CD4-positive, alpha-beta T cell treated with Interleukin-4 for 4 hours (primary cell): ENCODE data around the gene TRAPPC8.
"Not testable (repeated sequence)": the region's sequence is repeated elsewhere in the genome, so short reads cannot be mapped to it uniquely, and the experiment has no call there.

Experiments used
- DNase-seq: peaks from one replicate; pipeline ENCODE4 v3.0.0-alpha.2; 2020

The TRAPPC8 gene

DNA sequence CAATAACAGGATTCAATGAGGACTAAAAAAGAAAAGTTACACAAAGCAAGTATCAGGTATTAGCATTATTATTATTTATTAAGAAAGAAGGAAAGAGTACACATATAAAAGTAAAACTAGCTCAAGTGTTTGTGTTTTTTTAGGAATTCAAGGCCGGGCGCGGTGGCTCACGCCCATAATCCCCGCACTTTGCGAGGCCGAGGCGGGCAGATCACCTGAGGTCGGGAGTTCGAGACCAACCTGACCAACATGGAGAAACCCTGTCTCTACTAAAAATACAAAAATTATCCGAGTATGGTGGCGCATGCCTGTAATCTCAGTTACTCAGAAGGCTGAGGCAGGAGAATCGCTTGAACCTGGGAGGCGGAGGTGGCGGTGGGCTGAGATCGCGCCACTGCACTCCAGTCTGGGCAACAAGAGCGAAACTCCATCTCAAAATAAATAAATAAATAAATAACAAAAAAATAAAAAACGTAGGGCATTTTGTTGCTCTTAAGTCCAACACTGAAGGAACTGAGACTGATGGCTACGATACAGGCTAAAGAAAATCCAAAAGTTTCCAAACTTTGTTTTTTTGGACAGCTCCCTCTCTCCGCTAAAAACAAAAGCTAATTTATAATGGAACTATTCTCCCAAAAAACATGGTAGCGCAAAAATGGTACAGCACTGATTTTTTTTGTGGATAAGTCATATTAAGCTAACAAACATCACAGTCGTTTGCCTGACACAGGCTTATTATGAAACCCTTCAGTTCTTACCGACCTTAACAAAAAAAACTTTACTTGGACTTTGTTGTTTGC lies 1.7 kb downstream of the TRAPPC8 start:
- DNase-seq = no peak

DNA sequence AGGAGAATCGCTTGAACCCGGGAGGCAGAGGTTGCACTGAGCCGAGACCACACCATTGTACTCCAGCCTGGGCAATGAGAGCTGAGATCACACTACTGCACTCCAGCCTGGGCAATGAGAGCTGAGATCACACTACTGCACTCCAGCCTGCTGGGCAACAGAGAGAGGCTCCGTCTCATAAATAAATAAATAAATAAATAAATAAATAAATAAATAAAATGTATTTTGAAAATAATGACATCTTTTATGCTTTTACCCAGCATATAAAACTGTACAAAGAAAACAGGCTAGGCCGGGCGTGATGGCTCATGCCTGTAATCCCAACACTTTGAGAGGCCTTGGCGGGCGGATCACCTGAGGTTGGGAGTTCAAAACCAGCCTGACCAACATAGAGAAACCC lies 8.2 kb downstream of the TRAPPC8 start:
- DNase-seq = not testable (repeated sequence)

DNA sequence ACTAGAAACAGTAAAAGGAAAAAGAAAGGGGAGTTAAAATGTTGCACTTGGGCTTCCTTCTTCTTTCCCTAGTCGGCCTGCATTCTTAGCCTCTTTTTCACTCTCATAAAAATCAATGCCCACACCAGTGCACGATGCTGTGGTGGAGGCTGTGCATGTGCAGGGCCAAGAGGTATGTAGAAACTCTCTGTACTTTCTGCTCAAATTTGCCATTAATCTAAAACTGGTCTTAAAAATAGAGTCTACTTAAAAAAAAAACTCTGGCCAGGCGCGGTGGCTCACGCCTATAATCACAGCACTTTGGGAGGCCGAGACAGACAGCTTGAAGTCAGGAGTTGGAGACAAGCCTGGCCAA lies 11.1 kb downstream of the TRAPPC8 start:
- no peak for DNase-seq

DNA sequence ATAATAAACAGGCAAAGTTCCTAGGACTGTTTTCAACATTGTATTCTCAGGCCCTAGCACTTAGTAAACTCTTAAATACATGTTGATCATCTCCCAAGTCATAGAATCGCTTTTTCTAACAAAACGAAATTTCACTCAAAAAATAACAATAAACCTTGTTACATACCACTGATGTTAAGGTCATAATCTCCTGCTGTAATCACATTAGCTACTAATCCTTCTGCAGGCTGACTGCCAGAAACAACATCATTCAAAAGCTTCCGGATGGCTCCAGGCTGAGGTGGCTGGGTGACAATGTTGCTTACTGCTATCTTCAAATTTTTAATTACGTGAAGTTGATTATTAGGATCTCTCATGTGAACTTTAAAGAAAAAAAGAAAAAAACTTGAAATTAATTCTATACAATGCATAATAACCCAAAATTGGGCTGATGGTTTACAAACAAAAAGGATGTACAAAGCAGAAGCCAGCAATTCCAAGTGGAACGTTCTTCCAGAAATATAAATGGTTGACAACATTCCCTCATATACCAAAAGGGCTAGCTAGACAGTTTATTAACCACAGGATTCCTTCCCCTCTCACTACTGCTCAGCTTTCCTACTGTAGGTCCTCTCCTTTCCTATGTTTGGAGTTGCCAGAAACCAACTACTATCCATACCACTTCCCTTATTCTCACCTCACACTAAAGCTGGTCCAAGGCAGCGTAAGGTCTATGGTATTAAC lies 11.6 kb downstream of the TRAPPC8 start:
- no peak for DNase-seq

DNA sequence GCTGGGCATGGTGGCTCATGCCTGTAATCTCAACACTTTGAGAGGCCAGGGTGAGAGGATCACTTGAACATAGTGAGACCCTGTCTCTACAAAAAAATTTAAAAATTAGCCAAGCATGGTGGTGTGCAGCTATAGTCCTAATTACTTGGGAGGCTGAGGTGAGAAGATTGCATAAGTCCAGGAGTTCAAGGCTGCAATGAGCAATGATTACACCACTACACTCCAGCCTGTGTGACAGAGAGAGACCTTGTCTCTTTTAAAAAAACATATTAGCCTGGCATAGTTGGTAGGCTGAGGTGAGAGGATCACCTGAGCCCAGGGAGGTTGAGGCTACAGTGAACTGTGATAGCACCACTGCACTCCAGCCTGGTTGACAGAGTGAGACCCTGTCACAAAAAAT lies 13.7 kb downstream of the TRAPPC8 start:
- DNase-seq = no peak

DNA sequence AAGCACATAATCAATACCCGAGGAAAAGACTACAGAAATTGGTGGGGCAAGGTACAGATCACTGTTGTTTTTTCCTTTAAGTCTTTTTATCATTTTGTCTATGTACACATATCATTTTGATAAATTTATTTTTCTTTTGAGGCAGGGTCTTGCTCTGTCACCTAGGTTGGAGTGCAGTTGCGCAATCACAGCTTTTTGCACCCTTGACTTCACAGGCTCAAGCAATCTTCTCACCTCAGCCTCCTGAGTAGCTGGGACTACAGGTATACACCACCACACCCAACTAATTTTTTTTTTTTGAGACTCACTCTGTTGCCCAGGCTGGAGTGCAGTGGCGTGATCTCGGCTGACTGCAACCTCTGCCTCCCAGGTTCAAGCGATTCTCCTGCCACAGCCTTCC lies 15.9 kb downstream of the TRAPPC8 start:
- DNase-seq = not testable (repeated sequence)

DNA sequence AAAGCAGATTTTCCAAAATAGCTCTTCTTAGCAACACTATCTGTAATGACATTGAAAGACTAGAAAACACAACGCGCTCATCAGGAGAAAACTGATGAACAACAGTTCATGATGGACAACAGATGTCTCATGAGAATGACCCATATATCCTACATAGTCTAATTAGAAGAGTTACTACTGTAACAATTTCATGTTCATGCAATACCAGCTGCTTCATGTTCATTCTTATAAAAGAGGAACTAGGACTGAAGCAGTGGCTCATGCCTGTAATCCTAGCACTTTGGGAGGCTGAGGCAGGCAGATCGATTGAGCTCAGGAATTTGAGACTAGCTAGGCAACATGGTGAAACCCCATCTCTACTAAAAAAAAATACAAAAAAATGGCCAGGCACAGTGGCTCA lies 22.7 kb downstream of the TRAPPC8 start:
- DNase-seq = no peak

DNA sequence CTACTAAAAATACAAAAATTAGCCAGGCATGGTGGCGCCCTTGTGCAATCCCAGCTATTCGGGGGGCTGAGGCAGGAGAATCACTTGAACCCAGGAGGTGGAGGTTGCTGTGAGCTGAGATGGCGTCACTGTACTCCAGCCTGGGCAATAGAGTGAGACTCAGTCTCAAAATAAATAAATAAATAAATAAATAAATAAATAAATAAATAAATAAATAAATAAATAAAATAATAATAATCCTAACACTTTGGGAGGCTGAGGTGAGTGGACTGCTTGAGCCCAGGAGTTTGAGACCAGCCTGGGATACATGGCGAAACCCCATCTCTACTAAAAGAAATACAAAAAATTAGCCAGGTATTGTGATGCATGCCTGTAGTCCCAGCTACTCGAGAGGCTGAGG lies 23.6 kb downstream of the TRAPPC8 start:
- DNase-seq = not testable (repeated sequence)

DNA sequence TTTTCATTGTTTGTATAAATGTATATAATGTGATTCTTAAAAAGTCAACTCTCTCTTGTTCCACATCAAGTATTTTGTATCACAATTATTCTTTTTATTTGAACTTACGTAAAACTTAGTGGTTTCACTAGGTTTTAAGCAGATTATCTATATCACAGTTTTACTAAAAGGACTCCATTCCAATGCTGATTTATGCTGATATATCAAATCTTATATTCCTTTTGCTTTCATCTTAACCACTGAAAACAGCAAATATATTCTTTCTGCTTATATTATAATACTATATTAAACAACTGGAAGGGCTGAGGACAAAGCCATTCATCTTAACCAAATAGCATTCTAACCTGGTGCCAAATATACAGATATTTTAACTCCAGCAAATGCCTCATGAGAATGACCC lies 24.2 kb downstream of the TRAPPC8 start:
- no peak for DNase-seq

DNA sequence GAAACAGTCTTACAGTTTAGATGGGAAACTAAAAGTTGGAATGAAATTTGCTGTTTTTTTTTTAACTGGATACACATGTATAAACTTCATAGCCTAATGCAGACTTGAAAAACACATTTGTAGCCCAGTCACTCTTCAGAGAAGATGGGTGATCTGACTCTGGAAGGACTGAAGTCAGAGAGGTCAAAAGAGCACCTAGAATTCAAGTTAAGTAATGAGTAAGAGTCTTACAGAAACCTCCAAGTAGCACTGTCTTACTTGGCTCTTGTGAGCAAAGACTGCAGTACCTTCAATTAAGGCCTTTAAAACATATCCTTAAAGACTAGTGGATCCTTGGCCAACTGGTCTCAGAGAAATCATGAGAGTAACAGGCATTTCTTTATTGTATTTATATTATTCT lies 41.9 kb downstream of the TRAPPC8 start:
- no peak for DNase-seq

DNA sequence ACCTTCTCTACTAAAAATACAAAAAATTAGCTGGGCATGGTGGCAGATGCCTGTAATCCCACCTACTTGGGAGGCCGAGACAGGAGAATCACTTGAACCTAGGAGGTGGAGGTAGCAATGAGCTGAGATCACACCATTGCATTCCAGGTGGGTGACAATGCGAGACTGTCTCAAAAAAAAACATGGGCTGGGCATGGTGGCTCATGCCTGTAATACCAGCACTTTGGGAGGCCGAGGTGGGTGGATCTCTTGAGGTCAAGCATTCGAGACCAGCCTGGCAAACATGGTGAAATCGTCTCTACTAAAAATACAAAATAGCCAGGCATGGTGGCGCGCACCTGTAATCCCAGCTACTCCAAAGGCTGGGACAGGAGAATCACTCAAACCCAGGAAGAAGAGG lies 43.2 kb downstream of the TRAPPC8 start:
- not testable (repeated sequence) for DNase-seq

DNA sequence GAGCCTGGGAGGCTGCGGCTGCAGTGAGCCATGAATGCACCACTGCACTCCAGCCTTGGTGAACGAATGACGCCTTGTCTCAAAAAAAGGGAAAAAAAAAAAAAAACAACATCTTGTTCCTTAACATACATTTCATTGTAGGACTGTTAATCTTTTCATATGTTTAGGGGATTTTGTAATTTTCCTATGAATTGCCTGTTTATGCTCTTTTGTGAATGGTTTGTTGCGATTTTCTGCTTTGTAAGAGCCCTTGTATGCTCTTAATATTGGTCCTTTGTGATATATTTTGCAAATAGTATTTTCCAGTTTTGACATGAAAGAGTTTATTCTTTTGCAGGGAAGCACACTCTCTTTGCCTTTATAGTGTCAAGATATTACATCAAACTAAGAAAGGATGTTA lies 50.0 kb downstream of the TRAPPC8 start:
- DNase-seq = no peak

DNA sequence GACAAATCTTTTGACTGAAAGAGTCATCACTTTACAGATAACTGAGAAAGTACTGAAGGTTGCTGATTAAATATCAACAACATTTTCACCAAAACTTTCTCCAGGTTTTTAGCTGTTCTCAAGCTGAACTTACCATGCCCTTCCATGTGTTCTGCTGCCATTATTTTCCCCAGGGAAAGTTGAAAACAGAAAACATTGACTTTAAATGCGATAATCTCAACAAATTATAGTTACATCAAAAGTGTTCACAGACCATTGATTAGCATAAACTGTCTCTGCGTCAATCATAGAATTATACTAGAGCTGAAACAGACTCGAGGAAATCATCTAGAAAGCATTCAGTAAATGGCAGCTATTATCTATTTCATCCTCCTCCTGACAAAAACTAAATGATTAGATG lies 51.4 kb downstream of the TRAPPC8 start:
- no peak for DNase-seq

DNA sequence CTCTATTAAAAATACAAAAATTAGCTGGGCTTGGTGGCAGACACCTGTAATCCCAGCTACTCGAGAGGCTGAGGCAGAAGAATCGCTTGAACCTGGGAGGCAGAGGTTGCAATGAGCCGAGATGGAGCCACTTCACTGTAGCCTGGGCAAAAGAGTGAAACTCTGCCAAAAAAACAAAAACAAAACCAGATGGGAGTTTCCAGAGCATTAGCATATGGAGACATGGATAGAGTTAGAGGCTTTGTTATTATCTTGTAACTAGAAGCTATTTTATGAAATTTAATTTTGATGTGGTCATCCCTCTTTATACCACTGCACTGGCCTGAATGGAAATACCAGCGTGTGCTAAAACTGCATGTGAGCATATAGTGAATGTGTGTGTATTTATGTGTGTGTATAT lies 58.9 kb downstream of the TRAPPC8 start:
- DNase-seq = no peak

DNA sequence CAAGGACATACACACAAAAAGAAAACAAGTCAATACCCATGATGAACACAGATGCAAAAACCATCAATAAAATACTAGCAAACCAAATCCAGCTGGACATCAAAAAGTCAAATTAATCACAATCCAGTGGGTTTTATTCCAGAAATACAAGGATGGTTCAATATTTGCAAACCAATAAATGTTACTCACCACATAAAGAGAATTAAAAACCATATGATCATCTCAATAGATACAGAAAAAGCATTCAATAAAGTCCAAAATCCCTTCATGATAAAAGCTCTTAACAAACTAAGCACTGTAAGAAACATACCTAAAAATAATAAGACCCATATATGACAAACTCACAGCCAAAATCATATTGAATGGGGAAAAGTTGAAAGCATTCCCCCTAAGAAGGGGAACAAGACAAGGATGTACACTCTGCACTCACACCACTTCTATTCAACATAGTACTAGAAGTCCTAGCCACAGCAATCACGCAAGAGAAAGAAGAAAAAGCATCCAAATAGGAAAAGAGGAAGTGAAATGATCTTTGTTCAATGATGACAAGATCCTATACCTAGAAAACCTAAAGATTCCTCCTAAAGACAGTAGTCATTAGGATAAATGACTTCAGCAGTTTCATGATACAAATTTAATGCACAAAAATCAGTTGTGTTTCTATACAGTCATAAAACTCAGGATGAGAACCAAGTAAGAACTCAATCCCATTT lies 62.6 kb downstream of the TRAPPC8 start:
- no peak for DNase-seq

DNA sequence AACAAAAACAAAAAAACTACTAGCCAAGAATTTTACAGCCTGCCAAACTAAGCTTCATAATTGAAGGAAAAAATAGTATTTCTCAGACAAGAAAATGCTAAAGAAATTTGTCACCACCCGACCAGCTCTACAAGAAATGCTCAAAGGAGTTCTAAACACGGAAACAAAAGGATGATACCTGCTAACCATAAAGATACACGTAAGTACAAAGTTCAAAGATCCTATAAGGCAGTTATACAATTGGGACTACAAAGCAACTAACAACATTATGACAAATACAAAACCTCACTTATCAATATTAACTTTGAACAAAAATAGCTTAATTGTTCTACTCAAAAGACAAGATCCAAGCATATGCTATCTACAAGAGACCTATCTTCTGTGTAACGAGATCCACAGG lies 64.6 kb downstream of the TRAPPC8 start:
- DNase-seq = no peak

DNA sequence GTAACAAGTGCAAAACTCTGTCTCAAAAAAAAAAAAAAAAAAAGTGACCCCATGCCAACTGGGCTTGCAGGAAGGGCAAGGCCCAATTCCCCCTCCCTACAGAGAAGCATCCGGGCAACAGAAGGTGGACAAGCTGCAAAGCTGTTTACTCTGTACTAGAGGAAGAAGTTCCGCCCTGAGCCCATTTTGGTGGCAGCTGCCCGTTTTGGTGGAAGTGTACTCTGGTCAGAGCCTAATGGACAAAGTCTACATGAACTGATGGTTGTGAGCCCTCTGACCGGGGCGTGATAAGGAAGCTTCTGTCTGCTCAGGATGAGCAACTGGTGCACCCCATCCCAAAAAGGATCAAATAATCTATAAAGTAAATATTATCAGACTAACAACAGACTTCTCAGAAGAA lies 65.0 kb downstream of the TRAPPC8 start:
- no peak for DNase-seq

DNA sequence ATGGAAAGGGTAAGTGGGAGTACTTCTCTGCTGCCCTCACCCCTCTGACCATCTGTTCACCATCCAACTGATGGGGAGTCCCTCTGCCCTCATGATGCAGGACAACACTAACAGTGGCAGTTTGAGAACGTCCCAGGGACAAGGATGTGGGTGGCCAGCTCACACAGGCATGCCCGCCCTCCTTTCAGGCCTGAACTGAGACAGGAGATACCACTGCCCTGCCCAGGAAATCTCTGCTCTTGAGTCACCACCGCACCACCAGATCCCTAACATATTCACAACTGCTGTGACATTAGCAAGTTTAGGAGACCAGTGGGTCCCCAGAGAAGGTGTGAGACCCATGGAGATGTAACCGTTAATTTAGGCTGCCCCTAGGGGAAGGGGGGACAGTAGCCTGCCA lies 66.2 kb downstream of the TRAPPC8 start:
- no peak for DNase-seq

DNA sequence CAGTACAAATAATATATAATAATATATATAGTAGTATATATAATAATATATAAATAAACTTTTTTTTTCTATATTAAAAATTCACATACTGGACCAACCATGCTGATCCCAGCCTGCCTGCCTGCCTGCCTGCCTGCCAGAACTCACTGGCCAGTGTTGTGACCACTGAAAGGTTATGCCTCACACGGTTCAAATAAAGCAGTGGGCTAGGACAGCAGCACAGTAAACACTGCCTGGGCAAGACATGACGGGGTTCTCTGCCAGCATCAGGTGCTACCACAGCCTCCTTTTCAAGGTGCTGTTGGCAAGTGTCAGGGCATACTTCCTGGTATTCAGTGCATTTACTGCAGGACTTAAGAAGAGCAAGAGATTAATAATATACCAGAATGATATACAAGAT lies 67.6 kb downstream of the TRAPPC8 start:
- no peak for DNase-seq

DNA sequence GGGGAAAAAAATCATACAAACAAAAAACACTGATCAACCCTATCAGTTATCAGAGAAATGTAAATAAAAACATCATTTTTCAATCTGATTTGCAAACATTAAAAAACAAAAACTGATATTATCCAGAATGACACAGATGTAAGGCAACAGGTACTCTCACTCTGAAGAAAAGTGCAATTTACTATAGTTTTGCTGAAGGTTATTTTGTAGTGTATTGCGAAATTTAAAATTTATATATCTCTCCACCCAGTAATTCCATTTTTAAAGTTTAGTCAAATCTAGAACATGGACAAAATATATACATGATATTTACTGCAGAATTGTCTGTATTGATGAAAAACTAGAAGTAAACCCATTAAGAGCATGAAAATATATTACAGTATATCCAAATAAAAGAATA lies 79.8 kb downstream of the TRAPPC8 start:
- no peak for DNase-seq

DNA sequence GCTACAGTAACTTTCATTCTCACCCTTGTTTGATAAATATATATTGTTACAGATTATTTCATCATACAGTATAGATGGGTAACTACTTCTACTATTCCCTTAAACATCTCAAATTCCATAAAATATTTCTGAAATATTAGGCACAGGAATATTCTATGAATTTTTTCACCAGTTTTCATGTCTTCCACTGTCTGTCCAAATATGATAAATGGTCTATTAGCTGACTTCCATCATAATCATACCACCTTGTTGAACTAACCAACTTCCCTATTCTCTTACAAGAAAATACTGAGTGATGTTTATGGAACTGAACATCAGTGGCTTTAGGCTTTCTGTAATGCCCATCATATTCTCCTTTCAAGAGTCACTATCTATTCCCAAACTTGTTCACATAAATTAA lies 82.4 kb downstream of the TRAPPC8 start:
- DNase-seq = no peak

DNA sequence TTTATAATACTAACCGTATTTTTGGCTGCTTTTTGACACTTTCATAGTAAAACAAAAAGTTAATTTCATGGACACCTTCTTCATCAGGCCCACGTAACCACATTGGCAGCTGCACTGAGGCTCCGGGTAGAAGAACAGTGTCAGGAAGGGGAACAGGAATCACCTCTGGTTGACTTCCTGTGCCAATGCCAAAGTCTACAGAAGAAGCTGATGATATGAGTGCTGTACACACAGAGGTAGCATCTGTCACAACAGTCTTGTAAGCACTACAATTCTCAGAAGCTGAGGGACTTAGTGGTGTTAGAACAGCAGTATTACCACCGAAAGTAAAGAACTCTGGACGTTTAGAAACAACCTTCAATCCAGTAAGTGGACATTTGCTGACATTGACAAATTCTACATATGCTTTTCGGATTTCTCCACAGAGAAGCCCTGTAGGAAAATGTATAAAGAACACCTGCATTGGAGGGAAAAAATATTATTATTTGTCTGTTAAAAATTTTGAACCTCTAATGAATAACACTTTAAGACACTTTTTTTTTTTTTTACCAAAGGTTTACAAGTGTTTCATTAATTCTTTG lies 85.3 kb downstream of the TRAPPC8 start:
- no peak for DNase-seq

DNA sequence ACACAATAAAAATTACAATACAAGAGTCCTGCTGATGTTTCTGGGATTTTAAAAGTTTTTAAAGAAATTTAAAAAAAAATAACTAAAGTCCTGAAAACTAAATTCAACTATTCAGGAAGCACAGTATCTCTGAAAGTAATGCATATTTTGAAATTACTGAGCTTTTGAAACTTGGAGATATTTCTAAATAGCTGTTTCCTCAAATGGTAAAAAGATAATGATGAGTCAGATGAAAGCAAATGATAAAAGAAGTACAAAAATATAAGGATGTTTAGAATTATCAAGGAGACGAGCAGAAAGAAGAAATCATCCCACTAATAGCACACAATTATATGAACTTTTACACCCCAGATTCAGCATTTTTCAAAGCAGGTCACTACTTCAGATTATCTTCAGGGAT lies 92.1 kb downstream of the TRAPPC8 start:
- DNase-seq = no peak

DNA sequence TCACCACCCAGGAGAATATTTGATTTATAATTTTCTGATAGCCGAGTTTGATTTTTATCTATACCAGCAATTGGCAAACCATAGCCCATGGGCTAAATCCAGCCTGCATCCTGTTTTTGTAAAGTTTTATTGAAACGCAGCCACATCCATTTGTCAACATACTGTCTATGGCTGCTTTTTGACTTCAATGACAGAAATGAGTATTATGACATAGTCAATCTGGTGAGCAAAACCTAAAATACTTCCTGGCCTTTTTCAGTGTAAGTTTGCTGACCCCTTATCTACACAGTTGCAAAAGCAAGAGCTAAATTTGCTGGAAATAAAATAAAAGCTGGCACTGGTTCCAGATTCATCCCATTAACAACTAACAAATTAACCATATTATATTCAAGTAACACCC lies 102.4 kb downstream of the TRAPPC8 start:
- DNase-seq = no peak
